Peyer's patch (tissue), 4 donors: ENCODE data around the gene NME9. TPM values are rescaled to one million over a fixed set of nuclear protein-coding genes. Genes with fewer than 3 reads are reported as not detected.
A peak's percentile ranks its signal among the peaks of the same experiment; 100 is the strongest.

Experiments used
- DNase-seq, 3 donors: peaks; one replicate each; pipeline ENCODE4 v3.0.0-alpha.2; 2017 to 2019
- H3K27ac ChIP-seq, 4 donors: fragments of 200-600 bp; sonication (generic); one replicate each; pipeline ENCODE4 v1.5.1; 2016 to 2019
- H3K27me3 ChIP-seq, 2 donors: fragments of 200-600 bp; sonication (generic); one replicate each; pipeline ENCODE4 v1.5.1; 2019
- H3K36me3 ChIP-seq, 3 donors: fragments of 200-600 bp; sonication (generic); one replicate each; pipeline ENCODE4 v1.5.1; 2016 to 2019
- H3K4me1 ChIP-seq, 4 donors: fragments of 200-600 bp; sonication (generic); one replicate each; pipeline ENCODE4 v1.5.1; 2016 to 2019
- H3K4me3 ChIP-seq, 4 donors: fragments of 200-600 bp; sonication (generic); 1 replicate in 3 of 4; 2 replicates in 1 of 4; pipeline ENCODE4 v1.5.1; 2016 to 2019; ENCODE audit warnings: mild to moderate bottlenecking in 1 of 4
- H3K9me3 ChIP-seq, 4 donors: fragments of 200-600 bp; sonication (generic); one replicate each; pipeline ENCODE4 v1.5.1; 2016 to 2019; ENCODE audit warnings: mild to moderate bottlenecking in 1 of 4
- POLR2A ChIP-seq, 2 donors: fragments of 450-650 bp; IDR thresholded peaks; one replicate each; pipeline ENCODE4 v1.5.1; 2017; ENCODE audit warnings: antibody characterized with exemption in 2 of 2, mild to moderate bottlenecking in 2 of 2, moderate library complexity in 2 of 2
- total RNA-seq, 4 donors: library from RNA; depleted of rRNA; stranded (reverse); fragments of >200 nt; gene quantifications; one replicate each; pipeline ENCODE4 v1.1.0, GENCODE V29; 2016
- TF ChIP-seq, protein P1 (sequence below), 6 experiments: fragments of 450-650 bp in 4 of 6; fragments of 200-600 bp in 2 of 6; sonication (generic) in 1 of 6; IDR thresholded peaks; one replicate each; pipeline ENCODE4 v1.5.1; 2017 to 2019; ENCODE audit warnings: antibody characterized with exemption in 6 of 6, mild to moderate bottlenecking in 3 of 6, moderate library complexity in 1 of 6

NME9 gene
- total RNA-seq, 4 donors from 2014 or later, result not detected

DNA sequence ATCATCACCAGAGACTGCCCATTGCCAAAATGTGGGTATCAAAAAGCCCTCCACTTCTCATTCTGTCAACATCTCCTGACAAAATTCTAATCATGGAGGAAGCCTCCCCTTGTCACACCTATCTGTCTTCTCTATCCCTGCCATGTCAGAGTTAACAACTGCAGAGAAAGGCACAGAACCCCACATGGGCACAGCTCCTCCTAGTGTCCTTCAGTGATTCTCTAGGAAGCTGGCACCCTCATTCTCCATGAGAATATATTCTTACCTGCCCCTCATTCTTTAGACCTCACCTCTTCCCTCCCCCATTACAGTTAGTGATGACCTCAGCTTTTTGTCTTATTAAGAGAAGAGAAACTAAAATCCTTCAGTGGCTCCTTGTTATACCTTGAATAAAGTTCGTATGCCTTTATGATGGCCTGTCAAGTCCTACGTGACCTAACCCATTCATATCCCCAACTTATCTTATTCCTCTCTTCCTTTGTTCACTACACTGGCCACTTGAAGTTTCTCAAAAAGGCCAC lies 44.6 kb downstream of the NME9 start:
- H3K4me3 ChIP-seq, result no peak overlapping the region
- no peak for TF ChIP-seq POLR2A (IDR thresholded peaks at IDR 0.05)
- TF ChIP-seq, protein P1, sequence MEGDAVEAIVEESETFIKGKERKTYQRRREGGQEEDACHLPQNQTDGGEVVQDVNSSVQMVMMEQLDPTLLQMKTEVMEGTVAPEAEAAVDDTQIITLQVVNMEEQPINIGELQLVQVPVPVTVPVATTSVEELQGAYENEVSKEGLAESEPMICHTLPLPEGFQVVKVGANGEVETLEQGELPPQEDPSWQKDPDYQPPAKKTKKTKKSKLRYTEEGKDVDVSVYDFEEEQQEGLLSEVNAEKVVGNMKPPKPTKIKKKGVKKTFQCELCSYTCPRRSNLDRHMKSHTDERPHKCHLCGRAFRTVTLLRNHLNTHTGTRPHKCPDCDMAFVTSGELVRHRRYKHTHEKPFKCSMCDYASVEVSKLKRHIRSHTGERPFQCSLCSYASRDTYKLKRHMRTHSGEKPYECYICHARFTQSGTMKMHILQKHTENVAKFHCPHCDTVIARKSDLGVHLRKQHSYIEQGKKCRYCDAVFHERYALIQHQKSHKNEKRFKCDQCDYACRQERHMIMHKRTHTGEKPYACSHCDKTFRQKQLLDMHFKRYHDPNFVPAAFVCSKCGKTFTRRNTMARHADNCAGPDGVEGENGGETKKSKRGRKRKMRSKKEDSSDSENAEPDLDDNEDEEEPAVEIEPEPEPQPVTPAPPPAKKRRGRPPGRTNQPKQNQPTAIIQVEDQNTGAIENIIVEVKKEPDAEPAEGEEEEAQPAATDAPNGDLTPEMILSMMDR (IDR thresholded peaks at IDR 0.05), result peak in 1 of 6 experiments; percentile 5
- no peak for DNase-seq
- H3K36me3 ChIP-seq, result peaks cover 0 to 61% (median 0%) of the 10 kb centered on the region in 3 donors
- H3K9me3 ChIP-seq, result no peaks in the 10 kb centered on the region
- no peaks in the 10 kb centered on the region for H3K27me3 ChIP-seq
- no peak overlapping the region for H3K27ac ChIP-seq
- no peaks in the 10 kb centered on the region for H3K4me1 ChIP-seq

DNA sequence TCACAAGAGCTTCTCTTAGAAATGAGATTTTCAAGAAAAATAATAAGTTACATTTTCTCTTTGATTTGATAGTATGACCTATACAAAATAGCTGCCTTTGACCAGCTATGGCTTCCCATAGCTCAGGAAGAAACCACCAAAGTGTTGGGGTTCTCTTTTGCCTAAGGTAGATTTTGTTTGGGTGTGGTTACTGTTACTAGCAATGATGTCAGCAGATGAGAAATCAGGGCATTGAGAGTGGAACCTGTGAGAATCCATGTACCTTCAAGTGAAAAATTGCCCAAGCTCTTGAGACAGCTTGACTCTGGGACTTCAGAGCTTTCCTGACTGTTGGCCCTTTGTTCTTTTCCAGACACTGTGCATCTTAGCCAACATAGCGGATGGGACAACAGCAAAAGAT lies 45.6 kb downstream of the NME9 start:
- Histone ChIP-seq H3K27ac (no peak overlapping the region), H3K9me3 (no peaks in the 10 kb centered on the region), H3K36me3 (peaks cover 0 to 51% (median 0%) of the 10 kb centered on the region in 3 donors), H3K4me1 (no peaks in the 10 kb centered on the region), H3K4me3 (no peak overlapping the region), H3K27me3 (no peaks in the 10 kb centered on the region)
- TF ChIP-seq, protein P1 (IDR thresholded peaks at IDR 0.05), result no peak
- no peak for TF ChIP-seq POLR2A (IDR thresholded peaks at IDR 0.05)
- no peak for DNase-seq

DNA sequence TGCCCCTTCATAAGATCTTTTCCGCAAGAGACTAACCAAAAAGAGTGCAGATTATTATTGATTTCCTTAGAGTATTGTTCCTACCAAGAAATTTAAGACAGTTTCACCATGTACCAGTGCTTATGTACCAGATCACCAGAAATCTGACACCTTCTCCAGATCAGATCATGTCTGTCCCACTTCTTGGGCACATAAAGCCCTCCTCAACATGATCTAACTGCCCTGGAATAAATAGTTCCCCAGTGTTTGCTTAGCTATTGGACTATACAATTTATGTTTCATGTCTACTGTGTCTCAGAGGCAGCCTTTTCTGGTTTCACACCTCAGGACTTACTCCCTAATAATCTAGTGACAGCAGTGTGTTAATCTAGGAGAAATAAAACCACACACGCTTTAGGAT lies 46.8 kb downstream of the NME9 start:
- peaks cover 0 to 45% (median 0%) of the 10 kb centered on the region in 3 donors for H3K36me3 ChIP-seq
- no peak for DNase-seq
- TF ChIP-seq, protein P1 (IDR thresholded peaks at IDR 0.05), result no peak
- no peak for TF ChIP-seq POLR2A (IDR thresholded peaks at IDR 0.05)
- H3K4me1 ChIP-seq, result no peaks in the 10 kb centered on the region
- no peaks in the 10 kb centered on the region for H3K27me3 ChIP-seq
- no peak overlapping the region for H3K27ac ChIP-seq
- no peaks in the 10 kb centered on the region for H3K9me3 ChIP-seq
- no peak overlapping the region for H3K4me3 ChIP-seq

DNA sequence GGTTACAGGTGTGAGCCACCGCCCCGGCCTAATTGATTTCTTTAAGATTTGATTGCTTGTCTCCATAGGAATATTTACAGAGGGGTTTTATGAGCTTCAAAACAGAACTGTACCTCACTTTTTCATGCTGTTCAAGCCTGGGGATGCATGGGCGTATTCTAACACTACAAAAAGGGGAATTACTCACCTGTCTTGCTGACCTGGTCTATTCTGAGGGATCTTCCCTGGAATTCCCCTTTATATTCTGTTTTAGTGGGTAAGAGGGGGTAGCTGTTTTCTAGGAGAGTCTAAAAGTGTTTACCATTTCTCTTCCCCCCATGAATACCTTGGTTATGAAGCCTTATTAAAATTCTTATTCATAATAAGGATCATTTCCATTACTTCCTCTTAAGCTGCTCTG lies 48.1 kb downstream of the NME9 start:
- Histone ChIP-seq H3K4me1 (no peaks in the 10 kb centered on the region), H3K27ac (no peak overlapping the region), H3K4me3 (no peak overlapping the region), H3K9me3 (no peaks in the 10 kb centered on the region), H3K27me3 (no peaks in the 10 kb centered on the region), H3K36me3 (peaks cover 0 to 42% (median 0%) of the 10 kb centered on the region in 3 donors)
- no peak for DNase-seq
- TF ChIP-seq, protein P1 (IDR thresholded peaks at IDR 0.05), result no peak
- TF ChIP-seq POLR2A (IDR thresholded peaks at IDR 0.05), result no peak

DNA sequence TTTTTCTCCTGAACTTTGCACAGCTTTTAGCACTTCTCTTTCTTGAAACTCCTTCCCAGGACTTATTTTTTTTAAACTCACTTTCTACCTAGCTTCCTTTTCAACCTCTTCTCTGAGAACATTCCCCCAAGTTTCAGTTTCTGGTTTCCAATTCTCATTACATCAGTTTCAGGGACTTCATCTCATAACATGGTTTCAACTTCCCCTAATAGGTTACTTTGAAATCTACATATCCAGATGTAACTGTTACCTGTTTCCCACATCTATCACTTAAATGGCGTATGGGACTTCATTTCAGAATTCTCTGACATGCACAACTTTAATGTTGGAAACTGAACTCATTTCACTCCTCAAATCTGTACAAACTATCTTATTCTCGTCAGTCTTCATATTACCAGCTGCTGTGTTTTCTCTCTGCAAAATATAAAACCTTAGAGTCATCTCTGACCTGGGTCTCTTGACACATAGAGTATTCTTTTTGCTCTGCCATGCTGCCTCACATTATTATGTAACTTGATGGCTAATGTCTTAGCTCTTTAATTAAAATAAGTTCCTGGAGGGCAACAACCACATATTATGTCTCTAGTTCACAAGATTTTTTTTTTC lies 58.4 kb downstream of the NME9 start:
- H3K27me3 ChIP-seq, result no peaks in the 10 kb centered on the region
- no peak overlapping the region for H3K27ac ChIP-seq
- peaks cover 0 to 64% (median 0%) of the 10 kb centered on the region in 3 donors for H3K36me3 ChIP-seq
- TF ChIP-seq, protein P1 (IDR thresholded peaks at IDR 0.05), result no peak
- no peak for TF ChIP-seq POLR2A (IDR thresholded peaks at IDR 0.05)
- H3K4me3 ChIP-seq, result no peak overlapping the region
- H3K9me3 ChIP-seq, result no peaks in the 10 kb centered on the region
- no peaks in the 10 kb centered on the region for H3K4me1 ChIP-seq
- DNase-seq, result no peak
